ENCODE measurements around the gene CDH23. TPM values are rescaled to one million over a fixed set of nuclear protein-coding genes. Genes with fewer than 3 reads are reported as not detected.

The CDH23 gene
- total and polyA plus RNA-seq, 9 of the 15 experiments (the other 6 are each of a cell fraction or from before 2014, with no cell fraction given) = 0.18 to 1.2 (median 0.47) TPM

- ATAC-seq (no peak), DNase-seq (ENCODE audit: extremely low read depth in 1 of 4, low spot score in 3 of 4) (no peak), FAIRE-seq (no peak)
- H3K9me3 ChIP-seq (replicated peaks; ENCODE audit: control insufficient read depth, insufficient read depth, low read depth, low read length) = no peaks in the 10 kb centered on the region
- in situ Hi-C loops (cut with MboI) (no loop called here), intact Hi-C loops (cut with micrococcal nuclease) (no loop called here)
- TF ChIP-seq CREB5 (CRISPR knock-in tag; IDR thresholded peaks at IDR 0.05) (no peak), FOSL1 (tag; conservative IDR thresholded peaks at IDR 0.05) (no peak), GTF2E2 (tag; IDR thresholded peaks at IDR 0.05) (no peak), SMAD2 (IDR thresholded peaks at IDR 0.05; ENCODE audit: low read depth, low read length) (no peak), ZKSCAN1 (IDR thresholded peaks at IDR 0.05; ENCODE audit: low read depth, low read length) (no peak), MEIS2 (IDR thresholded peaks at IDR 0.05; ENCODE audit: partially characterized antibody) (no peak), ZNF444 (CRISPR knock-in tag; IDR thresholded peaks at IDR 0.05) (no peak), POLR3A (IDR thresholded peaks at IDR 0.05; ENCODE audit: borderline replicate concordance, extremely low read depth, insufficient read depth, insufficient read length) (no peak)
- TF ChIP-seq, protein P1, sequence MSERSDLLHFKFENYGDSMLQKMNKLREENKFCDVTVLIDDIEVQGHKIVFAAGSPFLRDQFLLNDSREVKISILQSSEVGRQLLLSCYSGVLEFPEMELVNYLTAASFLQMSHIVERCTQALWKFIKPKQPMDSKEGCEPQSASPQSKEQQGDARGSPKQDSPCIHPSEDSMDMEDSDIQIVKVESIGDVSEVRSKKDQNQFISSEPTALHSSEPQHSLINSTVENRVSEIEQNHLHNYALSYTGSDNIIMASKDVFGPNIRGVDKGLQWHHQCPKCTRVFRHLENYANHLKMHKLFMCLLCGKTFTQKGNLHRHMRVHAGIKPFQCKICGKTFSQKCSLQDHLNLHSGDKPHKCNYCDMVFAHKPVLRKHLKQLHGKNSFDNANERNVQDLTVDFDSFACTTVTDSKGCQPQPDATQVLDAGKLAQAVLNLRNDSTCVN (CRISPR knock-in tag; IDR thresholded peaks at IDR 0.05) = no peak
- H3K4me2 ChIP-seq (ENCODE audit: insufficient read depth, low read length) = no peak overlapping the region
- no peak overlapping the region for H3K27ac ChIP-seq (ENCODE audit: extremely low read depth, low read depth, low read length)
- peaks cover 0 to 4% of the 10 kb centered on the region in 2 experiments; a peak in 1 of 5 replicates for H3K27me3 ChIP-seq (ENCODE audit: control insufficient read depth in 2 of 2, insufficient read depth in 2 of 2, low read length in 2 of 2)
- H3K4me3 ChIP-seq = no peak overlapping the region
- no peak overlapping the region for H2AFZ ChIP-seq (ENCODE audit: low read depth, low read length)
- CTCF ChIA-PET (ENCODE audit: low intra/inter-chr PET ratio) = no interaction called here
- H3K4me1 ChIP-seq (replicated peaks in 1 of 2; ENCODE audit: control insufficient read depth in 2 of 2, insufficient read depth in 2 of 2, low read length in 2 of 2) = peaks cover 11 to 35% of the 10 kb centered on the region in 2 experiments; a peak in 4 of 5 replicates
- H4K20me1 ChIP-seq (replicated peaks; ENCODE audit: control insufficient read depth, insufficient read depth, low read length) = no peaks in the 10 kb centered on the region
- H3K9ac ChIP-seq (ENCODE audit: insufficient read depth in 1 of 2, low read depth in 2 of 2, low read length in 2 of 2) = no peak overlapping the region
- POLR2A ChIA-PET = interaction anchor here (0.6 kb wide), 1 partner anchor 13 kb away, joined by 3 read pairs; no protein-coding TSS in a partner anchor
- no TSS peak for BruUV-seq (replicated peaks)
- no peaks in the 10 kb centered on the region for H3K9me1 ChIP-seq (ENCODE audit: control insufficient read depth, insufficient read depth, low read length)
- H3K79me2 ChIP-seq (ENCODE audit: control insufficient read depth, insufficient read depth, low read length) = no peaks in the 10 kb centered on the region
- 56% methylated on average over 2 of the region's 2 CpGs for WGBS (ENCODE audit: insufficient coverage, low coverage, missing lambda C conversion rate)
- H3K36me3 ChIP-seq (ENCODE audit: control insufficient read depth, insufficient read depth, low read length) = no peaks in the 10 kb centered on the region
Observed at GRCh38 chr10:71580926-71581325, 184.2 kb downstream of the CDH23 start.
